ENCODE results near the gene KRTAP2-3.

GRCh38 chr17:41058741-41059140 is 1.2 kb downstream of the KRTAP2-3 start:
- no peak for TF ChIP-seq CTCF (IDR thresholded peaks at IDR 0.05; ENCODE audit: low read length)
- no peak for TF ChIP-seq EZH2 (IDR thresholded peaks at IDR 0.05; ENCODE audit: borderline replicate concordance, low read length)
